ENCODE data around the gene SETD4.

The SETD4 gene

DNA sequence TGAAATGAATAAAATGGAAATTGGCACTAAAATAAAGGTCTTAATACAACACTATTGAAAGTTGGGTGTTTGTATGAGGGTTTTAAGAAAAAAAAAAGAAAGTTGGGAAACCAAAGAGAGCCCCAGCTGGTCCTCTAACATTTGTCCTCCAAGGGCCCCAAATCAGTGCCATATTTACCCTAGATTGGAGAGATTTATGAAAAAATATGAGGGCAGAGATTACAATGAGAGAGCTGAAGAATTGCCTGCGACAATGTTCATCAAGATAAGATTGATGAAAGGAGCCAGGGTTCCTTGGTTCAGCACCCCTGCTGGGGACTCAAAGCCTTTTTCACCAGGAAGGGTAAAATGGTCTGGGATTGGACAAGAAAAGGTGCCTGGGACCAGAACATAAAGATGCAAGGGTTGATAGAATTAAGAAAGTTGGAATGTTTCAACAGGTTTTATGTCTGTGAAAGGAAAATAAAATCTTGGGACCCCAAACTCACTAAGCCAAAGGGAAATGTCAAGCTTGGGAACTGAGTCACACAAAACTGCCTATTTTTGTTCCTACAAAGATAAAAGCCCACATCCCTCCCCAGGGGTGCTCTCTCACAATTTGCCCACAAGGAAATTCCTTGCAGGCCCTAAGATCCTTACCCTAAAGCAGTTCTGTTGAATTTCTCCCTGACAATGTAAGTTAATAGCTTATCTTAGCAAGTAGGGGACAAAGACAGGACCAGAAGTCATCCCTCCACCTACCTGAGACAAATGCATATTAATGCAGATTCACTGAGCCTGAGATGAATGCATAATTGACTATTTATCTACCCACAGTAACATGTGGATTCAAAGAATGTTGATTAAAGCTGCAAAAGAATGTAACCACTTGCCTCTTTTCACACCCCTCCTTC lies 36.3 kb upstream of the SETD4 start:
- Histone ChIP-seq H3K4me1 (ENCODE audit: insufficient read depth, low read length) (peaks cover 50% of the 10 kb centered on the region), H3K9me3 (ENCODE audit: insufficient read depth, low read depth, low read length) (peaks cover 17% of the 10 kb centered on the region), H3K27me3 (ENCODE audit: insufficient read depth, low read length) (no peaks in the 10 kb centered on the region), H3K36me3 (ENCODE audit: insufficient read depth, low read depth, low read length) (peaks cover 4% of the 10 kb centered on the region; the same call in 1 of the 2 replicates), H3K9ac (ENCODE audit: low read depth, low read length) (peak overlapping the region; percentile 7; the same call in 1 of the 2 replicates), H3K4me3 (ENCODE audit: low read length) (no peak overlapping the region), H3K27ac (ENCODE audit: low read length) (peak overlapping the region; percentile 72)

GRCh38 chr21:36093512-36093911 lies 33.2 kb upstream of the SETD4 start:
- Histone ChIP-seq H3K36me3 (ENCODE audit: insufficient read depth, low read depth, low read length) (peaks cover 4% of the 10 kb centered on the region; the same call in 1 of the 2 replicates), H3K27me3 (ENCODE audit: insufficient read depth, low read length) (no peaks in the 10 kb centered on the region), H3K9me3 (ENCODE audit: insufficient read depth, low read depth, low read length) (peaks cover 17% of the 10 kb centered on the region), H3K4me3 (ENCODE audit: low read length) (no peak overlapping the region), H3K27ac (ENCODE audit: low read length) (no peak overlapping the region), H3K4me1 (ENCODE audit: insufficient read depth, low read length) (peaks cover 27% of the 10 kb centered on the region), H3K9ac (ENCODE audit: low read depth, low read length) (no peak overlapping the region)

GRCh38 chr21:36092681-36093080 lies 32.4 kb upstream of the SETD4 start:
- Histone ChIP-seq H3K4me3 (ENCODE audit: low read length) (no peak overlapping the region), H3K4me1 (ENCODE audit: insufficient read depth, low read length) (peaks cover 19% of the 10 kb centered on the region), H3K27me3 (ENCODE audit: insufficient read depth, low read length) (no peaks in the 10 kb centered on the region), H3K9ac (ENCODE audit: low read depth, low read length) (no peak overlapping the region), H3K9me3 (ENCODE audit: insufficient read depth, low read depth, low read length) (peaks cover 17% of the 10 kb centered on the region), H3K27ac (ENCODE audit: low read length) (no peak overlapping the region), H3K36me3 (ENCODE audit: insufficient read depth, low read depth, low read length) (peaks cover 4% of the 10 kb centered on the region; the same call in 1 of the 2 replicates)

DNA sequence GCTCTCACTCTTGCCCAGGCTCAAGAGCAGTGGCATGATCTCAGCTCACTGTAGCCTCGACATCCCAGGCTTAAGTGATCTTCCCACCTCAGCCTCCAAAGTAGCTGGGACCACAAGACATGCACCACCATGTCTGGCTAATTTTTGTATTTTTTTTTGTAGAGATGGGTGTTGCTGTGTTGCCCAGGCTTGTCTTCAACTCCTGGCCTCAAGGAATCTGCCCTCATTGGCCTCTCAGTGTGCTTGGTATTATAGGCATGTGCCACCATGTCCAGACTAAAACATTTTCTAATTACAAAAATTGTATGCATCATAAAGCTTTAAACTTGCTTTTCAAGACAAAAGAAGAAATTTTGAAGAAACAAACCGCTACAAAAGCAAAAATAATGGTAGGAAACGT lies 29.6 kb upstream of the SETD4 start:
- H3K36me3 ChIP-seq (ENCODE audit: insufficient read depth, low read depth, low read length): peaks cover 4% of the 10 kb centered on the region; the same call in 1 of the 2 replicates
- no peak overlapping the region for H3K9ac ChIP-seq (ENCODE audit: low read depth, low read length)
- H3K27ac ChIP-seq (ENCODE audit: low read length): no peak overlapping the region
- H3K9me3 ChIP-seq (ENCODE audit: insufficient read depth, low read depth, low read length): peaks cover 17% of the 10 kb centered on the region
- no peak overlapping the region for H3K4me3 ChIP-seq (ENCODE audit: low read length)
- H3K27me3 ChIP-seq (ENCODE audit: insufficient read depth, low read length): no peaks in the 10 kb centered on the region
- peaks cover 5% of the 10 kb centered on the region; the same call in 1 of the 2 replicates for H3K4me1 ChIP-seq (ENCODE audit: insufficient read depth, low read length)

- H3K9me3 ChIP-seq (ENCODE audit: insufficient read depth, low read depth, low read length): no peaks in the 10 kb centered on the region
- H3K36me3 ChIP-seq (ENCODE audit: insufficient read depth, low read depth, low read length): no peaks in the 10 kb centered on the region
- H3K4me3 ChIP-seq (ENCODE audit: low read length): no peak overlapping the region
- H3K4me1 ChIP-seq (ENCODE audit: insufficient read depth, low read length): peaks cover 4% of the 10 kb centered on the region; the same call in 1 of the 2 replicates
- H3K27me3 ChIP-seq (ENCODE audit: insufficient read depth, low read length): no peaks in the 10 kb centered on the region
- H3K27ac ChIP-seq (ENCODE audit: low read length): no peak overlapping the region
- no peak overlapping the region for H3K9ac ChIP-seq (ENCODE audit: low read depth, low read length)
These were observed 27.2 kb upstream of the SETD4 start for GRCh38 chr21:36087362-36088138.

DNA sequence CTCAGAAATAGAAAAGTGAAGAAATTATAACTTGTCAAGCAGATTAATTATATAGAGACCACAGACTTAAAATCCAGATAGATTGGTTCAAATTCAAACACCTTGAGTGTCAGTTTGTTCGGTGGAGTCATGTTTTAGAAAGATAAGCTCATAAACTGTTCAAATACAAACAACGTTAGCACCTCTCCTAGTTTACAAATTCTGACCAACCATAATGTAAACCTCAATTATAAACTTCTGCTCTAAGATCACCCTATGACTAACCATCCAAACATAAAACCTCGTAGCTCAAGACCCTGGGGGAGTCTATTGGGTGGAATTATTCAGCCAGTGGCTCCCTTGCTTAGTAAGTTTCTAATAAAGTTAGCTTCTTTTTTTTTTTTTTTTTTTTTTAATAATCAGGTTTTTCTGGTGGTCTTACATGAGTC lies 21.9 kb upstream of the SETD4 start:
- Histone ChIP-seq H3K9ac (ENCODE audit: low read depth, low read length) (no peak overlapping the region), H3K36me3 (ENCODE audit: insufficient read depth, low read depth, low read length) (no peaks in the 10 kb centered on the region), H3K27me3 (ENCODE audit: insufficient read depth, low read length) (no peaks in the 10 kb centered on the region), H3K4me3 (ENCODE audit: low read length) (no peak overlapping the region), H3K9me3 (ENCODE audit: insufficient read depth, low read depth, low read length) (no peaks in the 10 kb centered on the region), H3K27ac (ENCODE audit: low read length) (no peak overlapping the region), H3K4me1 (ENCODE audit: insufficient read depth, low read length) (no peaks in the 10 kb centered on the region)

GRCh38 chr21:36080386-36080785 lies 20.1 kb upstream of the SETD4 start:
- no peaks in the 10 kb centered on the region; the same call in 1 of the 2 replicates for H3K4me1 ChIP-seq (ENCODE audit: insufficient read depth, low read length)
- H3K9ac ChIP-seq (ENCODE audit: low read depth, low read length): no peak overlapping the region
- H3K36me3 ChIP-seq (ENCODE audit: insufficient read depth, low read depth, low read length): no peaks in the 10 kb centered on the region
- no peaks in the 10 kb centered on the region for H3K27me3 ChIP-seq (ENCODE audit: insufficient read depth, low read length)
- H3K4me3 ChIP-seq (ENCODE audit: low read length): no peak overlapping the region
- no peaks in the 10 kb centered on the region for H3K9me3 ChIP-seq (ENCODE audit: insufficient read depth, low read depth, low read length)
- H3K27ac ChIP-seq (ENCODE audit: low read length): no peak overlapping the region

DNA sequence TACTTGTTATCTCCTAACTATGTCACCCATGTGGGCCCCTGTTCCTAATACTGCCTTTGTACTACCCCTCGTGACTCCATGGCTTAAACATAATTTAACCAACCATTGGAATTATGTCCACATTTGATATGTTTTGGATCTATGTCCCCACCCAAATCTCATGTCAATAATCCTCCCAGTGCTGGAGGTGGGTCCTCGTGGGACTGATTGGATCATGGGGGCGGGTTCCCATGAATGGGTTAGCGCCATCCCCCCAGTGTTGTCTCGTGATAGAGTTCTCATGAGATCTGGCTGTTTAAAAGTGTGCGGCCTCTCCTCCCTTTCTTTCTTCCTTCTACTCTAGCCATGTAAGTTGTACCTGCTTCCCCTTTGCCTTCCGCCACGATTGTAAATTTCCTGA lies 19.3 kb upstream of the SETD4 start:
- H3K9ac ChIP-seq (ENCODE audit: low read depth, low read length): no peak overlapping the region
- no peaks in the 10 kb centered on the region for H3K27me3 ChIP-seq (ENCODE audit: insufficient read depth, low read length)
- no peaks in the 10 kb centered on the region for H3K9me3 ChIP-seq (ENCODE audit: insufficient read depth, low read depth, low read length)
- H3K27ac ChIP-seq (ENCODE audit: low read length): no peak overlapping the region
- no peaks in the 10 kb centered on the region for H3K36me3 ChIP-seq (ENCODE audit: insufficient read depth, low read depth, low read length)
- H3K4me3 ChIP-seq (ENCODE audit: low read length): no peak overlapping the region
- peaks cover 6% of the 10 kb centered on the region; the same call in 1 of the 2 replicates for H3K4me1 ChIP-seq (ENCODE audit: insufficient read depth, low read length)

- no peaks in the 10 kb centered on the region for H3K27me3 ChIP-seq (ENCODE audit: insufficient read depth, low read length)
- H3K4me3 ChIP-seq (ENCODE audit: low read length): no peak overlapping the region
- no peak overlapping the region for H3K27ac ChIP-seq (ENCODE audit: low read length)
- H3K36me3 ChIP-seq (ENCODE audit: insufficient read depth, low read depth, low read length): no peaks in the 10 kb centered on the region
- no peak overlapping the region for H3K9ac ChIP-seq (ENCODE audit: low read depth, low read length)
- H3K9me3 ChIP-seq (ENCODE audit: insufficient read depth, low read depth, low read length): no peaks in the 10 kb centered on the region
- H3K4me1 ChIP-seq (ENCODE audit: insufficient read depth, low read length): peaks cover 6% of the 10 kb centered on the region; the same call in 1 of the 2 replicates
These were observed 18.8 kb upstream of the SETD4 start for GRCh38 chr21:36079010-36079649.

DNA sequence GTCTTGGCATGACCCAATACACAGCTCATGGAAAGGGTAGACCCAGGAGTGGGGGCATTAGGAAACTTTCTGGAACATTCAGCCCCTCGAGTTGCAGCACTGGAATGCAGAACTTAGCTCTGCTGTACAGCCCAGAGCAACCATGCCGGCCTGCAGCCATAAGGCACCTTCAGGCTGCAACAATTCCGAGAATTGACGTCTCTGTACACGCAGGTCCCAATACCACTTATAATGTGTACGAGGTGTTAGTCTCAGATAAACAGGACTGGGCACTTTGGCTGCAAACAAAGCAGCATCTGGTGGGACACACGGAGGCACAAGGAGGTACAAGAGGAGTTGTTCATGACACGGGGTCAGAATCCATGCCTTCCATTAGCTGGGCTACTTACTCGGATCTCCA lies 17.4 kb upstream of the SETD4 start:
- Histone ChIP-seq H3K9ac (ENCODE audit: low read depth, low read length) (no peak overlapping the region), H3K4me1 (ENCODE audit: insufficient read depth, low read length) (peaks cover 6% of the 10 kb centered on the region; the same call in 1 of the 2 replicates), H3K27ac (ENCODE audit: low read length) (no peak overlapping the region), H3K27me3 (ENCODE audit: insufficient read depth, low read length) (no peaks in the 10 kb centered on the region), H3K9me3 (ENCODE audit: insufficient read depth, low read depth, low read length) (no peaks in the 10 kb centered on the region), H3K4me3 (ENCODE audit: low read length) (no peak overlapping the region), H3K36me3 (ENCODE audit: insufficient read depth, low read depth, low read length) (peaks cover 9% of the 10 kb centered on the region)

DNA sequence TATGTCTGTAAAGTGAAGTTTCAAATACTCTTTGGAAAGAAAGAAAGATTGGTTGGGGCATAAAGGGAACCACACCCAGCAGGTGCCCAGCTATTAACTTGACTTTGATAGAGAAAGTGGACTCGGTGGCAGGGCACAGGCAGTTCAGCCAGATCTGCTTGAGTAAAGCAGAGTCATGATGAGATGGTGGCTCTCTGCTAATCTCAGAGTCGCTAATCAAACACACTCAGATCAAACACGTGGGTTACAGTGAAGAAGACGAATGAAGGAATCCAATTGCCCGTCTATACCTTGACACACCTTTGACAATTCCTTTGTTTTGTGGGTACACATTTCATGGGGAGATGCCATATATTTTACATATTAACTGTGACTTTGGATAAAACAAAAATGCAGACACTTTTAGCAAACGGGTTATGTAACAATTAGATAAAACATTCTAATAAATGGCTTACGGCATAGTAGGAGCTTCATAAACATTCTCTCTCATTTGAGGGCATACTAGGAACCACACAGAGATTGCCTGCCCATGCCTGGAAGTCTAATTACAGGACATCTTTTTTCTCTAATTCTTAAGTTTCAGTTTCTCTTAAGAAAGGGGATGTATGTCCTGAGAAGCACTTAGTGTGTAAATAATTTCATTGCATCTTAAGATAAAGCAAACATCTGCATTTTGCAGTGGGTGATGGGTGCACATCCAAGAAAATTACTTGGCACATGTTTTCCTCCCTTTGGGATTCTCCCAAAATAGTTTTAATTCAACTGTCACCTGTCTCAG lies 16.7 kb upstream of the SETD4 start:
- H3K9ac ChIP-seq (ENCODE audit: low read depth, low read length): no peak overlapping the region
- H3K27ac ChIP-seq (ENCODE audit: low read length): no peak overlapping the region

More for the DNA sequence above, 16.7 kb upstream of the SETD4 start:
- Histone ChIP-seq H3K36me3 (ENCODE audit: insufficient read depth, low read depth, low read length) (peaks cover 16% of the 10 kb centered on the region), H3K9me3 (ENCODE audit: insufficient read depth, low read depth, low read length) (no peaks in the 10 kb centered on the region), H3K4me1 (ENCODE audit: insufficient read depth, low read length) (peaks cover 6% of the 10 kb centered on the region; the same call in 1 of the 2 replicates), H3K27me3 (ENCODE audit: insufficient read depth, low read length) (no peaks in the 10 kb centered on the region), H3K4me3 (ENCODE audit: low read length) (no peak overlapping the region)
